Stimulated activated CD8-positive, alpha-beta memory T cell treated with anti-CD3 and anti-CD28 coated beads, Interleukin-12 subunit alpha, Interleukin-12 subunit beta, amount 100 ng/mL, for 1 hour (primary cell): ENCODE results near the gene KLHDC7B.

ENCODE experiments used
- DNase-seq: peaks from one replicate; pipeline ENCODE4 v3.0.0-alpha.2; 2020; ENCODE audit warnings: low read depth

The KLHDC7B gene

DNA sequence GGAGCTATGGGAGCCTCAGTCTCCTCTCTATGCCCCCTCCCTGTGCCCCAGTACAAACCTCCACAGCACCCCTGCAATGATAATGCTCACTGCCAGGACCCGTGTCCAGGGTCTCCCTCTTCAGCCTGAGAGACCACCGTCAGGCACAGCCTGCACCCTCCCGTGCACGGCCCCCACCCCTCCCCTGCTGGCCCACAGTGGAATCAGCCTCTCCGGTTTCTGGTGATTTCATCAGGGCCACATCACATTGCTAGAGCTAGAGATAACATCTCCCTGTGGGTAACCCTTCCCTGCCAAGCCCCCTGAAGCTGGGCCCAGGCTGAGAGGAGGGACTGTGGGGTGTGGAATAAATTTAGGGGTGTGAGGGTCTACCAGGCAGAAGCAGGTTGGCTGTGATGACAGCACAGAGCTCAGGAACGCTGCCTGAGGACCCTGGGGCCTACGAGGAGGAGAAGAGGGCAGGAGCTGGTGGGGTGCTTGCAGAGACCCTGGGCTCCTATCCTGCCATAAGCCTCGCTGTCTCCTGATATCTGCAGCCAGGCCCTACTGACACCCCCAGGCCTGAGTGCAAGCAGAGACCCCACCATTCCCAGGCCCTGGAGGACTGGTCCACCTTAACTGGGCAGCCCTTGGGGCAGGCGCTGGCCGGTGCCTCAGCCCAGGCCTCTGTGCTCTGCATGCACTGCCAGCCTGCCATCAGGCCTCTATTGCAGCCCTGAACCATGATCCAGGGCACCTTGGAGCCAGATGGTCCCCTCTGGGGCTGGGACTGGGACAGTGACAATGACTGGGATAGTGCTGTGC lies at the start of gene KLHDC7B:
Gene KLHDC7B, plus strand, starts transcription at position 378 of the 804 bp plus-strand sequence. Its CDS starts 345 bp downstream, at position 723.
- DNase-seq = no peak

DNA sequence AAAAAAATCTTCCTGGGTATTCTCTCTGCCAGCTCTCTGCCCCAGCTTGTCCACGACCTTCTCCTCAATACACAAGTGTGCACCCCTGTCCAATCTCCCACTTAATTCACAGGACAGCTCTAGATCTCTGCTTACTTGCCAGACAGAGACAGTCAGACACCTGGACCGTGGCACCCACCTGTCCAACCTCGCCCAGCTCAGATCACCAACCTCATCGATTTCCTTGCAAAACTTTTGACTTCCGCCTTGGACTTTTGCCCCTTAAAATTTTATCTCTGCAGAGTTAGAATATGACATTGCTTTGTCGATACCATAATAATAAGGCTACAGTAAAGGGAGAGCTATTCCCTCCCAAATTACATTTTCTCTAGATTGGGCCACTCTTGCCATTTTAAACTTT lies 48.6 kb upstream of the KLHDC7B start:
- no peak for DNase-seq

DNA sequence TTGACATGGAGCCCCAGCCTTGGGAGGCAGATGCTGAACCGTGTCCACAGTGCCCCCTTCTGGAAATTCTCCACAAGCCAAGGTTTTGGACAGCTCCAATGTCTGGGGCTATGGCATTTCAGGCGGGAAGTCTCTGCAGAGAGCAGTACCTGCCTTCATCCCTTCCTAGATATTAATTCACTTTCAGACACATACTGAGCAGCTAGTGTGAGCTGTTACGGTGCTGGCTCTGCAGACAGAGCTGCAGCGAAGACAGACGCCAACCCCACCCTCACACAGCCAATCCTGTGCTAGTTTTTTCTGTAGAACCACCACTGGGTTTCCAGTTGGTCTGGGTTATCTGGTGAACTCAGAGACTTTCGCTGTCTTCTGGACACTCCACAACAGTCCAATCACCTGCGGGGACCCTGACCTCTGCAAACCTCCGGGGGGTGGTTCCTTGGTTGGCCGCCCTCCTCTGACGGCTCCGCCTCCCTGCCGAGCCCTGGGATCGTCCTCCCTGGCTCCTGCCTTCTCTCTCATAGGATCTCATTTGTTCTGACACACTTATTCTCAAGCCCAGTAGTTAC lies 47.3 kb upstream of the KLHDC7B start:
- DNase-seq = peak; percentile 66

DNA sequence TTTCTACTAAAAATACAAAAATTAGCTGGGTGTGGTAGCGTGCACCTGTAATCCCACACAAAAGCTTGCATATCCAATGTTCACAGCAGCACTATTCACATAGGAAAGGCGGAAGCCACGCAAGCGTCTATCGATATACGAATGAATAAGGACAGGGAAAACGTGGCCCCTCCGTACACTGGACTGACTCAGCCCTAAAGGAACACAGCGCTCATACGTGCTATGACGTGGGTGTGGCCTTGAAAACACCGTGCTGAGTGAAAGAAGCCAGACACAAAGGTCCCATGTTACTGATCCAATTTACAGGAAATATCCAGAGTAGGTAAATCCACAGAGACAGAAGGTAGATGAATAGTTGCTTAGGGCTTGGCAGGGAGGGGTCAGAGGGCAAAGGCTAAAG lies 45.2 kb upstream of the KLHDC7B start:
- DNase-seq = no peak

DNA sequence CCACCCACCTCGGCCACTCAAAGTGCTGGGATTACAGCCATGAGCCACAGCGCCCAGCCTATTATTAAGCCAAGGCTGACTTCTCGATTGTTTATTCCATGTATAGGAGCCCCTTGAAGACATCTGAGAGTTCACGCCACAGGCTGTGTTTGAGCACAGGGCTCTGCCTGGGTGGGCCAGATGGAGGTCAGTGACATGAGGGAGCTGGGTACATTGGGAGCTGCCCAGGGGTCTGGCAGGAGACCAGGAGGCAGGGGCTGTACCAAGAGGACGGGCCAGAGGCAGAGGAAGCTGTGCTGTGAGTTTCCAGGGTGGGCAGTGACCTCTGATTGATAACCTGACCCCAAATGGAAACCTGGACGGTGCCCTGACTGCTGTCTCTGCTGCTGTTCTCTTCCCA lies 43.6 kb upstream of the KLHDC7B start:
- DNase-seq = no peak

DNA sequence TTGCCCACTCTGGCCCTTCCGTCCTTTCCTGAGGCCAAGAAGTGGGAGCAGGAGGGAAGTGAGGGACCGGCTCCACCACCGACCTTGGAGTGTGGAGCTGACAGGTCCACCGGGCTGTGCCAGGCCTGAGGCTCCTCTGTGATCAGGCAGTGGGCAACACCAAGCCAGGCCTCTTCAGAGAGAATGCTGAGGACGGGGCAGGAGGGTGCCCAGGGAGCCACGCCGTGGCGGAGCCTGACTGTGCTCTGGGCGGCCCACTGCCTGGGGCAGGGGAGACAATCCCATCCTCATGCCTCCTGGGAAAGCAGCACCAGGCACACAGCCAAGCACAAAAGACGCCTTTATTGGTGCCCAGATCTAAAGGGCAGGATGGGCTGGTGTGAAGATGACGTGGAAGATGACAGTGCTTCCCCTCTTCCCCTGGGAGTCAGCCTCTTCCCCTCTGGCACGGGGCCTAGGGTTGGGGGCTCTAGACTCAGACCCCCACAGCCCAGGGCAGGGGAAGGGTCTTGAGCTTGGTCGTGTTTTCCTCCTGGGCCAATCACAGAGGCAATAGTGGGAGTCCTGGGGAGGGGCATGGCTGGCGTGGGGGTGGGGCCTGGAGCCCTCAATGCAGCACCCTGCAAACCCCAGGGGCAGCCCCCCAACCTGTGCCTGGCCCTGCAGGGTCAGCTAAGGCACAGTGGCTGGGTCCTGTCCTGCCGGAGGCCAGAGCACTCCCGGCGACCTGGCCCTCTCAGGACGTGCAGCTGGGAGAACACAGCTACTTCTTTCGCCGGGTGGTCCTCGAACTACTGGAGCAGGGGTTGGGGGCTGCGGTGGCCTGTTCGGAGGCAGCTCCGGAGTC lies 42.8 kb upstream of the KLHDC7B start:
- no peak for DNase-seq

DNA sequence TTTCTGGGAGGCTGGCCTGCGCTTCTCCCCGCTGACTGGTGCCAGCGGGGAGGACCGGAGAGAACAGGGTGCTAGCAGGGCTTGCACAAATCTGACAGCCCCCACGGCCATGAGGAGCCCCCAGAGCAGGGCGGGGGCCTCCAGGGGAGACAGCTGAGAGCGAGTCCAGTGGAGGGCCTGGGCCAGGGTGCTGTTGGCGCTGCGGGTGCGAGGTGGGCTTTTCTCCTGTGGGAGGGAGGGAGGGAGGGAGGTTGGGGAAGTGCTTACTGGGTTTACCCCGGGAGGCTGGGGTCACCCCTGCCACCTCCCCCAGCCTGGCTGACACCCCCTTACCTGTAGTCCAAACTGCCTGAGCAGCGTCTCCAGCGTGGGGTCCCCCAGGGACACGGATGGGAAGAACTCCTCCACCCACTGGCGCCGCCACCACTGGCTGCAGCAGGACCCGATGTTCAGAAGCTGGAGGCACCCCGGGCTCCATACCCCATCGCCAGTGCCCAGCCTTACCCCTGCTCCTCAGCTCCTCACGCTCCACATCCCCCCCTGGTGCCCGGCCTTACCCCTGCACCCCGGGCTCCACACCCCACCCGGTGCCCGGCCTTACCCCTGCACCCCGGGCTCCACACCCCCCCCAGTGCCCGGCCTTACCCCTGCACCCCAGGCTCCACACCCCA lies 42.1 kb upstream of the KLHDC7B start:
- DNase-seq = no peak

DNA sequence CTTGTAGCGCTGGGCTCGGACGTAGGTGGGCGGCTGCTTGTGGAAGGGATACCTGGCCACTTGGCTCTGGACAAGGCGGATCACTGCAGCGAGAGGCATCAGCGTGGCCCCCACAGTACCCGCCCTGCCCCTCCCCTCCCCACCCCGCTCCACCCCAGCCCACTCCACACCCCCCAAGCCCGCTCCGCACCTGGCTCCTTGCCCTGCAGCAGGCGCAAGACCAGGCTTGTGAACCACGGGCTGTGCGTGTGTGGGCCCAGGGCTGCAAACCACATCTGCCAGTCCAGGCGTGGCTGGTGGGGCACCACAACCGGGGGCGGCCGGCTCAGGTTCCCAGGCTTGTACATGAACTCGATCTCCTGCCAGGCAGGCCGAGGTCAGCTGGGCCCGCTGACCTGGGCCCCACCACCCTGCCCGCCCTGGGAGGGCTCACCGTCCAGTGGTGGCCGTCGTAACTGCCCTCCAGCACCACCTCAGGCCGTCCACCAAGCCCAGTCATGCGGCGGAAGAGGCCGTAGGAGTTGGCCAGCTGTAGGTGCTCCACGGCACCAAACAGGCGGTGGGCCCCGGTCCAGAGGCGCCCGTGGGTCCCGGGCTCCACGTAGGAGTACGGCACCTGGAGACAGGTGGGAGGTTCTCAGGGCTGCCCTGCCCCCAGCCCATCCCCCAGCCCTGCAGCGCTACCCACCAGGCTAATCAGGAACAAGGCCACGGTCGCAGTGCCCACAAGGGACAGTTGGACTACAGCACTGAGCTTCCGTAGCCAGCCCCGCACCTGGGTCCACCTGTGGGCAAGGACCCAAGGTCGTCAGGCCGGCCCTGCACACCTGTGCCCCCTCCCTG lies 41.1 kb upstream of the KLHDC7B start:
- DNase-seq = no peak

DNA sequence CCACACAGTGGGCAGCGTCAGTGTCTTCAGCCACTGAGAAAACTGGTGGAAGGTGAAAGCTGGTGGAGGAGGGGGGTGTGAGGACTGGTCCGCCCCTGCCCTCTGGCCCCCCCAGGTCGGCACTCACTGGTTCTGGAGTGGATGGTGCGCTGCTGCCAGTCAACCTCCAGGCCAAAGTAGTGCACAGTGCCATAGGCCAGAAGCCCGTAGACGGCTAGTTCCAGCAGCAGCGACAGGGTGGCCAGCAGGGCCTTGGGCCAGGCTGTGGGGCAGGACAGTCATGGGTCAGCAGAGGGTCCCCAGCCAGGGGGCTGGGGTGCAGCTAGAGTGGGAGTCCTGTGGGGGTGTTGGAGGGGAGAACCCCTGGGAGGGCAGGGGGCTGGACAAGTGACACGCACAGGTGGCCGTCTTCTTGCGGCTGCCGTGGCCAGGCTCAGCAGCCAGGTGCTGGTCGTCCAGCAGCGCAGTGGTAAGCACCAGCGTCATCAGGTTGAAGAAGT lies 40.4 kb upstream of the KLHDC7B start:
- DNase-seq = no peak

DNA sequence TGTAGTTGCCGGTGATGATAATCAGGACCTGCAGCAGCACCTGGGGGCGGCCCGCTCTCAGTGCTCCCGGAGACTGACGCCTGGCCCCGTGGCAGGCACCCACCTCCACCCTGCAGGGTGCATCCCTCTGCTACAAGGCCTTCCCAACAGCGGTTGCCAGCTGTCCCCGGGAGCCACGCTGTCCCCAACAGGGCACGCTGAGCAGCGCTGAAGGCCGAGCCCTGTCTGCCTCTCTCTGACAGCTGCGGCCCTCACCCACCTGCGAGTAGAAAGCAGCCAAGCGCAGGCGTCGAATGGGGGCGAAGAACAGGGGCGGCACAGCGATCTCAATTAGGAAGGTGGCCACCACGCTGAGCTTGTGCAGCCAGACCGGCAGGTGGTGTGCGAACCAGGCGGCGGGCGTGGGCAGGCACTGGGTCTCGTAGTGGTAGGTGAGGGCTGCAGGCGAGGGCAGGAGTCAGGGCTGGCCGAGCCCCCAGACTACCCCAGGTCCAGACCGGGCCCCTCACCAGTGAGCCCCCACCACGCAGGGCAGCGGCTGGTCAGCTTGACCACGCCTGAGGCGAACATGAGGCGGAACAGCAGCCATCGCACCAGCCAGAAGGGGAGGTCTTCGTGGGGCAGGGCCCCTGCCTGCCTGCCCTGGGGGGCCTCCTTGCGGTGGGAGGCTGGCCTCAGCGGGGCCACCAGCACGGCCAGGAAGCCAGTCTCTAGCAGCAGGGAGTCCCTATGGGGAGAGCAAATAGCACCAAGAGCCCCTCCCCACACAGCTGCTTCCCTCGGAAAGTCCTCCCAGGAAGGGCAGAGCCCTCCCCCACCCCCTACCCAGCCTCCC lies 39.7 kb upstream of the KLHDC7B start:
- DNase-seq = no peak

DNA sequence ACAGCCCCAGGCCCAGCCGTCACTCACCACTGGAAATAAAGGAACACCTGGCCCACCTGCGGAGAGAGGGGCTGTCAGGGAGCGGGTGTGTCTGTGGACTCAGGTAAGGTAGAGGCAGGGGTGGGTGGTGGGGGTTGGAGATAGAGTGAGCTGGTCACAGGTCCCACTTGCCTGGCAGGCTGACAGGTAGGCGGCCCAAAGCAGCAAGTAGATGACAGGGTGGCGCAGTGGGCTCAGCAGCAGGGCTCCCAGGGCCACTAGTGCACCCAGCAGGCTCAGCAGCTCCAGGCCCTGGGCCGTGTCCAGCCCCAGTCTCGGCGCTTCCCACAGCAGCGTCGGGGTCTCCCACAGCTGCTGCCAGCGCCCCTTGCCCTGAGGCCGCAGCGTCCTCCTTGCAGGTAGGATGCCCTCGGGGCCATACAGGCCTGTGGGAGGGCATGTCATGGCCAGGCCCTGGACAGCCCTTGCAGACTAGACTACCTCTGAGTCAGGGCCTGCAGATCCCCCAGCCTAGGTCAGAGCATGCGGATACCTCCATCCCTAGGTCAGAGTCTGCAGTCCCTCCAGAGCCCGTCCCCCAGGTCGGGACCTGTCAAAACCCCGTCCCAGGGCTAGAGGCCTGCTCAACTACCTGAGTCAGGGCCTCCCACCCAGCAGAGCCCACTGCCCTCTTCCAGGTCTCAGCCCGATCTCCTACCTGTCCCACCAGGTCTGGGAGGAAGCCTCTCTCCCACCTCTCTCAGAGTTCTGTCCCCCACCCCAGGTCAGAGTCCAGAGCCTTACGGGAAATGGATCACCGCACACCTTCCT lies 38.9 kb upstream of the KLHDC7B start:
- DNase-seq = no peak

DNA sequence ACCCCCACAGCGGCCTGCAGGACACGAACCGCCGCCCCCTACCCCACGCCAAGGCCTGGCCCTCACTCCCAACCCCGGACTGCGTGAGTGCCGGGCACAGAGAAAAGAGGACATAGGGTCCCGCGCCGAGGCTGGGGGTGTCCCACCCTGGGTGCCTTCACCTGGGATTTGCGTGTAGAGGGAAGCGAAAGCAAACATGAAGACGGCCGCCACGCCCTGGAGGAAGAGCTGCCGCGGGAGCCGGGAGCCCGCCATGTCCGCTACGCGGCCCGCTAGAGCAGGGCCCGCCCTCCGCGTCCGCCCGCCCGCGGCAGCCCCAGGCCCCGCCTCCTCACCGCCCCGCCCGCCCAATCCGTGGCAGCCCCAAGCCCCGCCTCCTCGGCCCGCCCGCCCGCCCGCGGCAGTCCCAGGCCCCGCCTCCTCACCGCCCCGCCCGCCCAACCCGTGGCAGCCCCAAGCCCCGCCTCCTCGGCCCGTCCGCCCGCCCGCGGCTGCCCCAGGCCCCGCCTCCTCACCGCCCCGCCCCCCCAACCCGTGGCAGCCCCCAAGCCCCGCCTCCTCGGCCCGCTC lies 38.2 kb upstream of the KLHDC7B start, which contains the start of gene LMF2:
Gene LMF2, minus strand, starts transcription at position 282 of the 570 bp plus-strand sequence. Its CDS starts 27 bp downstream, at position 255.
- DNase-seq = peak; percentile 85

DNA sequence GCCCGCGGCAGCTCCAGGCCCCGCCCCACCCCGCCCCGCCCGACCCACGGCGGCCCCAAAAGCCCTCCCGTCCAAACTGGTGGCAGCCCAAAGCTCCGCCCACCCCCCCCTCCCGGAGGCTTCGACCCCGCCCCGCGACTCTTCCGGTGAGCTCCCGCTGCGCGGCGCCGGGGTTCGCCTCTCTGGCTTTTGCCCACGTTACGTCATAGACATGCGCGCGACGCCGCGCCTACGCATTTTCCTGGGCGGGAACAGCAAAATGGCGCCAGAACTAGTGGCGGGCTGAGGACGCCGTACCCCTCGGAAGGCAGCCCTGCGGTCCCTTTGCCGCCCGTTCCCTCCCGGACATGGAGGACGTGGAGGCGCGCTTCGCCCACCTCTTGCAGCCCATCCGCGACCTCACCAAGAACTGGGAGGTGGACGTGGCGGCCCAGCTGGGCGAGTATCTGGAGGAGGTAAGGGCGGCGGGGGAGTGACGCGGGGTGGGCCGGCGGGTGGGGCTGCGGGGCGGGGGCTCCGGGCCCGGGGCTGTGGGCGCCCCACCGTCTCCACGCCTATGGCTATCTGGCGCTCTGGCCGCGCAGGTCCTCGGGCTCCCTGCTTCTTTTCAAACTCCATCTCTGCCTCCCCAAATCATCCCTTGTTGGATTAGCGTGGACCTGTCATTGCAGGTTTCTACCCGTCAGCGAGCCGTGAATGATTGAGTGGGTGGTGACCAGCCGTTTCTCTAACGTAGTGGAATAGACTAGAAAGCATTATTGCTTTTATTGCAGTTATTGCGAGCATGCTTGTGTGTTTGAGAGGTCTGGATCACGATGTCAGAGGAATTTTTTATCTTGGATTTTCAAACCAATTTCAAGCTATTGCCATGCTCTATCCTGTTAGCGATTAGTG lies 37.5 kb upstream of the KLHDC7B start, which contains the start of gene NCAPH2:
Gene NCAPH2, plus strand, starts transcription at position 234 of the 894 bp plus-strand sequence. Its CDS starts 114 bp downstream, at position 348.
- peak; percentile 97 for DNase-seq

DNA sequence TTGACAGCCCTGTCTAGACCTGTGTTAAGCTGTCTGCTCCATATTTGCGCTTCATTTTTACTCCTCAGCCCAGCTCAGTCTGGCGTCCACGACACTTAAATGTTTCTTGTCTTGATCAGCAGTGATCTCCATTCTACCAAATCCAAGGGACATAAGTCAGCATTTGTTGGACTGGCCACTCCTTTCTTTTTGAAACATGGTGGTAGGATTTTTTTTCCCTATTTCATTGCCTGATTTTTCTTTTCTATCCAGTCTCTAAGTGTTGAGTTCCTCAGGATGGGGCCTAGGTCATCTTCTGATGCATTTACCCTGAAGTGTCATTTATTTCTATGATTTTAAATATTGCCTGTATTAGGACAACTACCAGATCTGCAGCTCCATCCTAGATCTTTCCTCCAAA lies 36.8 kb upstream of the KLHDC7B start:
- DNase-seq = no peak

DNA sequence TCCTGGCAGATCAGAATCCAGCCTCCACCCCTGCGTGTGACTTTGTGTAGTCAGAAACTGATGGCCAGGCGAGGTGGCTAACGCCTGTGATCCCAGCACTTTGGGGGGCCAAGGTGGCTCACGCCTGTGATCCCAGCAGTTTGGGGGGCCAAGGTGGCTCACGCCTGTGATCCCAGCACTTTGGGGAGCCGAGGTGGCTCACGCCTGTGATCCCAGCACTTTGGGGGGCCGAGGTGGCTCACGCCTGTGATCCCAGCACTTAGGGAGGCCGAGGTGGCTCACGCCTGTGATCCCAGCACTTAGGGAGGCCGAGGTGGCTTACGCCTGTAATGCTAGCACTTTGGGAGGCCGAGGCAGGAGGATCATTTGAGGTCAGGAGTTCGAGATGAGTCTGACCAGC lies 32.5 kb upstream of the KLHDC7B start:
- no peak for DNase-seq

DNA sequence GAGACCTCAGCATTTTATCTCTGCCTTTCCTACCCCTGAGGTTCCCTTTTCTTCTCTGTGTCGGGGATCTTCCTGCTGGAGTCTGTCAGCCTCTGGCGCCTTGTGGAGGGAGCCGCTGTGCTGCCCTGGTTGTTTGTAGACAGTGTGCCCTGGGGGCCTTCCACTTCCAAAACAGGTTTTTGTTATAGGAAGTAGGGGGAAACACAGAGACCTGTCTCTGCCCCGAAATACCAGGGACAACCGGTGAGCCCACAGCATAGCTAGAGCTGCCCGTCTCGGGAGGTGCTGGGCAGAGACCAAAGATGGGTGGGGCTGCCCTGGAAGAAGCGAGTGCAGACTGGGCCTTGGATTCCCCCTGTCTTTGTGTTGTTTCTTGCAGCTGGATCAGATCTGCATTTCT lies 29.6 kb upstream of the KLHDC7B start:
- no peak for DNase-seq

DNA sequence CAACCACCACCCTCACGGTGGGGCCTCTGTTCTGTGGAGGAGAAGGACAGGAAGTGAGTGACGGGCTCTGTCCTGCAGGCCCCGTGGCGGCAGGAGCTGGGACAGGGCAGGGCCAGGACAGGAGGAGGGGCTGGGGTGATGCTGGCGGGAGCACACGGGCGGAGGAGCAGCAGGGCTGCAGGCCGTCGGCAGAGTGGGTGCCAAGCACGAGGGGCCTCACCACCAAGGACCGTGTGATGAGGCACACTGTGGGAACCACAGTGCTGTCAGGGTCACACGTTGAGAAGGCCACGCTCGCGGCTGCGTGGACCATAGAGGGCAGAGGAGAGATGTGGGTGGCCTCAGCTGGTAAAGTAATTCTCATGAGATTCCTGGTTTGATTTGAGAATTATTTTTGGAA lies 28.8 kb upstream of the KLHDC7B start:
- no peak for DNase-seq
